ENCODE results near the gene USP9X. TPM values are rescaled to one million over a fixed set of nuclear protein-coding genes. Genes with fewer than 3 reads are reported as not detected.
"Not testable (repeated sequence)": the region's sequence is repeated elsewhere in the genome, so short reads cannot be mapped to it uniquely, and the experiment has no call there.

Gene USP9X
- total RNA-seq, 1 experiment from 2014 or later, result 45.4 TPM

- no peak for DNase-seq (ENCODE audit: low read depth)
These were observed 191.6 kb downstream of the USP9X start for GRCh38 chrX:41276661-41277506.

- DNase-seq (ENCODE audit: low read depth), result not testable (repeated sequence)
These were observed 197.1 kb downstream of the USP9X start for GRCh38 chrX:41282307-41282706.

GRCh38 chrX:41285928-41286327 lies 200.7 kb downstream of the USP9X start:
- DNase-seq (ENCODE audit: low read depth), result not testable (repeated sequence)

Other genes starting within 250 kb of the USP9X start
- 142 and 164 TPM in 2 replicates for gene DDX3X, start 248.7 kb downstream of the USP9X start, total RNA-seq (2014; rRNA removed; shearing (Covaris generic))